IMR-90 (cell line): ENCODE data around the gene DYRK1A.

Experiments used
- BHLHE40 ChIP-seq: fragments of 150-350 bp; IDR thresholded peaks from 2 replicates; pipeline ENCODE4 v1.6.1; 2016; ENCODE audit warnings: mild to moderate bottlenecking, low read depth, low read length
- CEBPB ChIP-seq: IDR thresholded peaks from 2 replicates; pipeline ENCODE4 v1.6.1; 2012; ENCODE audit warnings: low read depth, low read length, improper control_type of control experiment
- CHD1 ChIP-seq: IDR thresholded peaks from 2 replicates; pipeline ENCODE4 v1.6.1; 2012; ENCODE audit warnings: low read depth, low read length, improper control_type of control experiment
- FOS ChIP-seq: fragments of 150-350 bp; IDR thresholded peaks from 2 replicates; pipeline ENCODE4 v1.6.1; 2016; ENCODE audit warnings: low read depth, low read length
- MAFK ChIP-seq: IDR thresholded peaks from 2 replicates; pipeline ENCODE4 v1.6.1; 2012; ENCODE audit warnings: low read depth, low read length, improper control_type of control experiment
- MAZ ChIP-seq: IDR thresholded peaks from 2 replicates; pipeline ENCODE4 v1.6.1; 2012; ENCODE audit warnings: low read depth, mild to moderate bottlenecking, low read length, improper control_type of control experiment, moderate library complexity, borderline replicate concordance
- MXI1 ChIP-seq: IDR thresholded peaks from 2 replicates; pipeline ENCODE4 v1.6.1; 2012; ENCODE audit warnings: low read depth, mild to moderate bottlenecking, low read length, moderate library complexity, borderline replicate concordance
- POLR2A ChIP-seq: IDR thresholded peaks from 2 replicates; pipeline ENCODE4 v1.6.1; 2012; ENCODE audit warnings: mild to moderate bottlenecking, low read depth, low read length
- RAD21 ChIP-seq: IDR thresholded peaks from 2 replicates; pipeline ENCODE4 v1.6.1; 2012; ENCODE audit warnings: low read length, improper control_type of control experiment
- RCOR1 ChIP-seq: IDR thresholded peaks from 2 replicates; pipeline ENCODE4 v1.6.1; 2012; ENCODE audit warnings: mild to moderate bottlenecking, low read length, improper control_type of control experiment; ENCODE audit not compliant: insufficient replicate concordance
- RFX5 ChIP-seq: IDR thresholded peaks from 2 replicates; pipeline ENCODE4 v1.8.0; 2012; ENCODE audit warnings: low read depth, mild to moderate bottlenecking, low read length, moderate library complexity
- TF ChIP-seq, protein P1 (sequence below): conservative IDR thresholded peaks from 2 replicates; pipeline ENCODE4 v1.5.1; 2012; ENCODE audit warnings: mild to moderate bottlenecking, low read depth, low read length, improper control_type of control experiment
- TF ChIP-seq, protein P2 (sequence below): fragments of 150-350 bp; IDR thresholded peaks from 2 replicates; pipeline ENCODE4 v1.6.1; 2016; ENCODE audit warnings: low read depth, mild to moderate bottlenecking, low read length, moderate library complexity, borderline replicate concordance
- TF ChIP-seq, protein P3 (sequence below): fragments of 150-350 bp; IDR thresholded peaks from 2 replicates; pipeline ENCODE4 v1.6.1; 2017; ENCODE audit warnings: mild to moderate bottlenecking, antibody characterized with exemption, low read length, low read depth

DNA sequence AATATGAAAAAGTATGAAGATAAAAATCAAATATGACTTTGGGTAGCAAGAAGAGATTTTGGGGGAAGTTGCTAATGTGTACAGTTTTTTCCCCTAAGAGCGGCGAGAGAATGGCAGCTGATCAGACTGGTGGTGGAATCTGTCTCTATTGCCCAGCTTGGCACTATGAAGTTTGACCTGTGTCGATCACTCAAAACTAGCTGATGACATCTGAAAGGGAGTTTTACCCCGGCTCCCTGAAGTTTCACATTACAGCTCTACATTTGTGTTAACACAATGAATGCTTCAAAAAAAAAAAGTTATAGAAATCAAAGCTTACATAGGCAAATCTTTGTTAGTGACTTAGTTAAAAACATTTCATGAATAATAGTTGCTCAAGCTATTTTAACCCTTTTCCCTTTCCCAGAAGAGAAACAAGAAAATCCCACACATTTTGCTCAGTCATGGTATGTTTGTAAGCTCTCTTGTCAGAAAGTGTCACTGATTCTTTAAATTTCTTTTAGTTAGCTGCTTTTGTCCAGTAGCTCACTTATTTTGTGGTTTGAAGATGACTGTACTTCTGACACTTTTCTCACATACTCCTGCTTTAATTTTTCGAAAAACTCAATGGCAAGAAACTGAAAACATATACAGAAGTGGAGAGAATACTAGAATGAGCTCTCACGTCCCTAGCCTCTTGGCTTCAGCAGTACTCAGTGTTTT, 41.3 kb downstream of the DYRK1A start:
- TF ChIP-seq, protein P1, sequence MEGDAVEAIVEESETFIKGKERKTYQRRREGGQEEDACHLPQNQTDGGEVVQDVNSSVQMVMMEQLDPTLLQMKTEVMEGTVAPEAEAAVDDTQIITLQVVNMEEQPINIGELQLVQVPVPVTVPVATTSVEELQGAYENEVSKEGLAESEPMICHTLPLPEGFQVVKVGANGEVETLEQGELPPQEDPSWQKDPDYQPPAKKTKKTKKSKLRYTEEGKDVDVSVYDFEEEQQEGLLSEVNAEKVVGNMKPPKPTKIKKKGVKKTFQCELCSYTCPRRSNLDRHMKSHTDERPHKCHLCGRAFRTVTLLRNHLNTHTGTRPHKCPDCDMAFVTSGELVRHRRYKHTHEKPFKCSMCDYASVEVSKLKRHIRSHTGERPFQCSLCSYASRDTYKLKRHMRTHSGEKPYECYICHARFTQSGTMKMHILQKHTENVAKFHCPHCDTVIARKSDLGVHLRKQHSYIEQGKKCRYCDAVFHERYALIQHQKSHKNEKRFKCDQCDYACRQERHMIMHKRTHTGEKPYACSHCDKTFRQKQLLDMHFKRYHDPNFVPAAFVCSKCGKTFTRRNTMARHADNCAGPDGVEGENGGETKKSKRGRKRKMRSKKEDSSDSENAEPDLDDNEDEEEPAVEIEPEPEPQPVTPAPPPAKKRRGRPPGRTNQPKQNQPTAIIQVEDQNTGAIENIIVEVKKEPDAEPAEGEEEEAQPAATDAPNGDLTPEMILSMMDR, result no peak
- TF ChIP-seq RCOR1, result no peak
- TF ChIP-seq FOS, result no peak
- TF ChIP-seq MXI1, result no peak
- no peak for TF ChIP-seq POLR2A
- TF ChIP-seq, protein P2, sequence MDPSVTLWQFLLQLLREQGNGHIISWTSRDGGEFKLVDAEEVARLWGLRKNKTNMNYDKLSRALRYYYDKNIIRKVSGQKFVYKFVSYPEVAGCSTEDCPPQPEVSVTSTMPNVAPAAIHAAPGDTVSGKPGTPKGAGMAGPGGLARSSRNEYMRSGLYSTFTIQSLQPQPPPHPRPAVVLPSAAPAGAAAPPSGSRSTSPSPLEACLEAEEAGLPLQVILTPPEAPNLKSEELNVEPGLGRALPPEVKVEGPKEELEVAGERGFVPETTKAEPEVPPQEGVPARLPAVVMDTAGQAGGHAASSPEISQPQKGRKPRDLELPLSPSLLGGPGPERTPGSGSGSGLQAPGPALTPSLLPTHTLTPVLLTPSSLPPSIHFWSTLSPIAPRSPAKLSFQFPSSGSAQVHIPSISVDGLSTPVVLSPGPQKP, result no peak
- TF ChIP-seq RAD21, result no peak
- TF ChIP-seq MAZ, result no peak
- TF ChIP-seq RFX5, result no peak
- TF ChIP-seq, protein P3, sequence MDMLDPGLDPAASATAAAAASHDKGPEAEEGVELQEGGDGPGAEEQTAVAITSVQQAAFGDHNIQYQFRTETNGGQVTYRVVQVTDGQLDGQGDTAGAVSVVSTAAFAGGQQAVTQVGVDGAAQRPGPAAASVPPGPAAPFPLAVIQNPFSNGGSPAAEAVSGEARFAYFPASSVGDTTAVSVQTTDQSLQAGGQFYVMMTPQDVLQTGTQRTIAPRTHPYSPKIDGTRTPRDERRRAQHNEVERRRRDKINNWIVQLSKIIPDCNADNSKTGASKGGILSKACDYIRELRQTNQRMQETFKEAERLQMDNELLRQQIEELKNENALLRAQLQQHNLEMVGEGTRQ, result no peak
- peak; percentile 29; the same call in 1 of the 2 replicates for TF ChIP-seq CEBPB
- TF ChIP-seq CHD1, result no peak
- no peak for TF ChIP-seq BHLHE40
- peak; percentile 51; the same call in 1 of the 2 replicates for TF ChIP-seq MAFK
